K562 (cell line): ENCODE results near the gene TPGS2.

ENCODE experiments used
- BRD9 ChIP-seq: fragments of 450-650 bp; IDR thresholded peaks from 2 replicates; pipeline ENCODE4 v1.6.1; 2018; ENCODE audit warnings: low read depth; ENCODE audit not compliant: partially characterized antibody
- FOXK1 ChIP-seq: sonication (generic); formaldehyde crosslinking; IDR thresholded peaks from 2 replicates; pipeline ENCODE4 v1.8.0; 2022; ENCODE audit warnings: missing genetic modification reagents, mild to moderate bottlenecking, borderline replicate concordance
- JUN ChIP-seq, 2 experiments: sonication (generic) in 1 of 2; formaldehyde crosslinking in 1 of 2; IDR thresholded peaks; 2 replicates each; pipeline versions ENCODE4 v1.6.1 to v1.8.0; 2012 to 2022; ENCODE audit warnings: borderline replicate concordance in 2 of 2, mild to moderate bottlenecking in 2 of 2, improper control_type of control experiment in 1 of 2, low read depth in 1 of 2, low read length in 1 of 2, missing genetic modification reagents in 1 of 2
- KDM4B ChIP-seq, 2 experiments: fragments of 450-650 bp in 1 of 2; sonication (generic) in 1 of 2; IDR thresholded peaks; 2 replicates each; pipeline ENCODE4 v1.6.1; 2016 to 2017; ENCODE audit warnings: borderline replicate concordance in 2 of 2, antibody characterized with exemption in 1 of 2, low read depth in 1 of 2, mild to moderate bottlenecking in 1 of 2
- MLX ChIP-seq, 2 experiments: fragments of 450-650 bp in 1 of 2; sonication (generic) in 1 of 2; formaldehyde crosslinking; conservative IDR thresholded peaks; 2 replicates each; pipeline versions ENCODE4 v1.4.0 to v1.8.1; 2020 to 2022; ENCODE audit warnings: mild to moderate bottlenecking in 1 of 2, missing genetic modification reagents in 1 of 2
- SREBF1 ChIP-seq: fragments of 150-350 bp; IDR thresholded peaks from 2 replicates; pipeline ENCODE4 v1.6.1; 2014; ENCODE audit warnings: antibody characterized with exemption, low read depth, low read length, borderline replicate concordance
- ZNF445 ChIP-seq: fragments of 250-450 bp; sonication (Bioruptor Pico); IDR thresholded peaks from 2 replicates; pipeline ENCODE4 v1.4.0; 2020; ENCODE audit warnings: low read depth, mild to moderate bottlenecking, moderate library complexity
- TF ChIP-seq, protein P1 (sequence below): fragments of 250-450 bp; sonication (Bioruptor Pico); IDR thresholded peaks from 2 replicates; pipeline ENCODE4 v1.8.0; 2021; ENCODE audit warnings: moderate library complexity, mild to moderate bottlenecking, inconsistent platforms

DNA sequence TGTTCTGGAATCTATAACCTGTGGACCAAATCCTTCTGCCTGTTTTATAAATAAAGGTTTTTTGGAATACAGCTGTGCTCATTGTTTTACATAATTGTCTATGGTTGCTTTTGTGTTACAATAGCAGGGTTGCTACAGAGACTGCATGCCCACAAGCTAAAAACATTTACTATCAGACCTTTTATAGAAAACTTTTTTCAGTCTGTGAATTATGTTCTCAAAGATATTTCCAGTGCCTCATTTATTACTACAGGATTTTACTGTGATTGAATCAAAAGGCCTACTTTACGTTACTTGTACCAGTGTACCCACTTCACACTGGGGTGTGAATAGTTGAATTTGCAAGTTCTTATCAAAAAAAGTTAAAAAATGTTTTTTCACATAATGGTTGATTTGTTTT is 7.1 kb upstream of the TPGS2 start:
- TF ChIP-seq SREBF1 (no peak), BRD9 (no peak), MLX (CRISPR knock-in tag; conservative IDR thresholded peaks at IDR 0.05) (no peak), FOXK1 (CRISPR knock-in tag) (no peak), JUN (IDR thresholded peaks at IDR 0.05; ENCODE audit: borderline replicate concordance, low read depth, low read length) (no peak), JUN (CRISPR knock-in tag; IDR thresholded peaks at IDR 0.05; ENCODE audit: borderline replicate concordance) (no peak), KDM4B (IDR thresholded peaks at IDR 0.05; ENCODE audit: borderline replicate concordance in 2 of 2, low read depth in 1 of 2) (no peak), ZNF445 (CRISPR knock-in tag) (no peak)
- TF ChIP-seq, protein P1, sequence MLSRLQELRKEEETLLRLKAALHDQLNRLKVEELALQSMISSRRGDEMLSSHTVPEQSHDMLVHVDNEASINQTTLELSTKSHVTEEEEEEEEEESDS (CRISPR knock-in tag): no peak
